ENCODE measurements around the gene C8G. TPM values are rescaled to one million over a fixed set of nuclear protein-coding genes. Genes with fewer than 3 reads are reported as not detected.

Gene C8G
- total RNA-seq, 1 experiment from 2014 or later, result 2.1 TPM

GRCh38 chr9:136942881-136943230 is 2.2 kb upstream of the C8G start (continued):
- TF ChIP-seq TCF7L2 (IDR thresholded peaks at IDR 0.05; ENCODE audit: borderline replicate concordance, extremely low read depth, insufficient read depth, insufficient read length) (no peak), JUND (IDR thresholded peaks at IDR 0.05) (no peak), SRF (IDR thresholded peaks at IDR 0.05; ENCODE audit: low read depth) (no peak), ELF1 (IDR thresholded peaks at IDR 0.05; ENCODE audit: borderline replicate concordance, low read depth) (no peak)

DNA sequence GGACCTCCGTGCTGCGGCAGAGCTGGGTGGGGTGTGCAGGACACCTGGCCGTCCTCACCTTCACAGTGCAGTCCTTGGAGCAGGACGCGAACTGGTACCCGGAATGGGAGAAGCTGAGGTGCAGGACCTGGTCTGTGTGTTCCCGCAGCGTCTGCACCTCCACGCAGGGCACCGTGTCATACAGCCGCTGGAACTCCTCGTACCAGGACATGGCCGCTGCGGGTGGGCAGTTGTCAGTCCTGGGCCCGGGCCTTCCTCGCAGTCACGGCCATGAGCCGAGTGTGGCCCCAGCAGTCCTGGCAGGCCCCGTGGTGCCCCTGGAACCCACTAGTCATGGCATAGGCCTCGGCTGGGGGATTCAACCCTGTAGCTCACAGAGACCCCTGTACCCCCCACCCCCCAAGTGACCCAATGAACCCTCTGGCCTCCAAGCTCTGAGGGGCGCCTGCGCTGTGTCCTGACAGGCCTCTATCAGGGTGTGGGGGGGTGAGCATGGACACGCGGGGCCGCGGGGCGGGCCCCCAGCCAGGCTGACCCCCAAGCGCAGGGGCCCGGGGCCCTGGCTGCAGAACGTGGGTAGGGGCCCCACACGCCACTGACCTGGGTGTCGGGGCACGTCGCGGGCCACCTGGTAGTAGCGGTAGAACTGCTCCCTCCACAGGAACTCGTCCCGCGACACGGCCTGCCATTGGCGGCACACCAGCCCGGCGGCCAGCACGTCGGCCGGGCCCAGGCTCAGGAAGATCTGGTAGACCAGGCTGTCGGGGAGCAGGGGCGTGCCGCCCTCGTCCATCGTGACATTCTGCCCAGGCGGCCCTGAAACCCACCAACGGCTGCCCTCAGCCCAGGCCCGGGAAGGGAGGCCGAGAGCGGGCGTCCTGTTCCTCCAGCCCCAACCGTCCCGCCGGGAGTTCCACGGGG is 1.5 kb upstream of the C8G start:
- peak overlapping the region; percentile 86 for H3K9ac ChIP-seq (ENCODE audit: low read length)
- H3K9me2 ChIP-seq (ENCODE audit: insufficient read depth), result no peaks in the 10 kb centered on the region
- intact Hi-C loops (cut with micrococcal nuclease), result loop anchor here (5.0 to 10.0 kb wide), 2 partner anchors 99 to 156 kb away; partner anchors contain the start of genes AJM1 and PHPT1
- peak overlapping the region; percentile 78 to 88 for H3K4me3 ChIP-seq (replicated peaks in 1 of 2; ENCODE audit: low read depth in 1 of 2, low read length in 2 of 2)
- no peaks in the 10 kb centered on the region for H3K27me3 ChIP-seq (ENCODE audit: insufficient read depth, low read length)
- H3K9me3 ChIP-seq (ENCODE audit: control insufficient read depth in 1 of 2, insufficient read depth in 1 of 2, low read depth in 1 of 2, low read length in 2 of 2), result no peaks in the 10 kb centered on the region
- peak overlapping the region; percentile 89 for H3K4me2 ChIP-seq (ENCODE audit: low read length)
- no peaks in the 10 kb centered on the region for H4K20me1 ChIP-seq (ENCODE audit: insufficient read depth)
- ChIA-PET RAD21 (ENCODE audit: low non-redundant PET in 1 of 2, low total read pairs in 2 of 2, uncharacterized antibody in 2 of 2, unreplicated experiment in 2 of 2) (no interaction called here), CTCF (interaction anchor here (1.6 kb wide), 1 partner anchor 85 kb away, joined by 5 read pairs; the partner anchor contains the start of gene ABCA2), POLR2A (no interaction called here)
- TF ChIP-seq SP1 (IDR thresholded peaks at IDR 0.05; ENCODE audit: low read depth) (no peak), JUND (IDR thresholded peaks at IDR 0.05) (no peak), EGR1 (IDR thresholded peaks at IDR 0.05; ENCODE audit: low read depth) (no peak), ATF3 (IDR thresholded peaks at IDR 0.05) (no peak)
- H3K79me2 ChIP-seq (ENCODE audit: insufficient read depth, low read length), result peaks cover 20% of the 10 kb centered on the region
- H3K4me1 ChIP-seq (ENCODE audit: control insufficient read depth in 1 of 2, insufficient read depth in 2 of 2, low read length in 2 of 2), result peaks cover 14 to 32% of the 10 kb centered on the region in 2 experiments
- no TSS peak for BruUV-seq (replicated peaks)
- DNase-seq (ENCODE audit: low read depth, low spot score) (no peak), ATAC-seq (peak; percentile 7)
- peak overlapping the region; percentile 97 for H3K27ac ChIP-seq (ENCODE audit: low read depth, low read length)
- H3K36me3 ChIP-seq (ENCODE audit: control insufficient read depth in 1 of 2, insufficient read depth in 2 of 2, low read length in 2 of 2), result peaks cover 12 to 15% of the 10 kb centered on the region in 2 experiments; a peak in 3 of 4 replicates
- no peak overlapping the region for H2AFZ ChIP-seq (ENCODE audit: low read depth, low read length, poor library complexity, severe bottlenecking)
